GM19023 (cell line): ENCODE measurements around the gene MDH1.
"Not testable (repeated sequence)": the region's sequence is repeated elsewhere in the genome, so short reads cannot be mapped to it uniquely, and the experiment has no call there.

Experiments
- ATAC-seq: cut with Tn5 transposase; IDR thresholded peaks from one replicate; pipeline ENCODE4 v1.9.1; 2021; ENCODE audit warnings: mild to moderate bottlenecking, moderate library complexity; ENCODE audit not compliant: unreplicated experiment

Gene MDH1

GRCh38 chr2:63588385-63589147 is at the start of gene MDH1, which contains the start of gene WDPCP:
Gene MDH1 (plus strand): TSS chr2:63588963. CDS start chr2:63589044, 81 bp downstream.
Gene WDPCP (minus strand): TSS chr2:63588477. CDS start chr2:63588271, 206 bp downstream.
- peak; percentile 89 for ATAC-seq

DNA sequence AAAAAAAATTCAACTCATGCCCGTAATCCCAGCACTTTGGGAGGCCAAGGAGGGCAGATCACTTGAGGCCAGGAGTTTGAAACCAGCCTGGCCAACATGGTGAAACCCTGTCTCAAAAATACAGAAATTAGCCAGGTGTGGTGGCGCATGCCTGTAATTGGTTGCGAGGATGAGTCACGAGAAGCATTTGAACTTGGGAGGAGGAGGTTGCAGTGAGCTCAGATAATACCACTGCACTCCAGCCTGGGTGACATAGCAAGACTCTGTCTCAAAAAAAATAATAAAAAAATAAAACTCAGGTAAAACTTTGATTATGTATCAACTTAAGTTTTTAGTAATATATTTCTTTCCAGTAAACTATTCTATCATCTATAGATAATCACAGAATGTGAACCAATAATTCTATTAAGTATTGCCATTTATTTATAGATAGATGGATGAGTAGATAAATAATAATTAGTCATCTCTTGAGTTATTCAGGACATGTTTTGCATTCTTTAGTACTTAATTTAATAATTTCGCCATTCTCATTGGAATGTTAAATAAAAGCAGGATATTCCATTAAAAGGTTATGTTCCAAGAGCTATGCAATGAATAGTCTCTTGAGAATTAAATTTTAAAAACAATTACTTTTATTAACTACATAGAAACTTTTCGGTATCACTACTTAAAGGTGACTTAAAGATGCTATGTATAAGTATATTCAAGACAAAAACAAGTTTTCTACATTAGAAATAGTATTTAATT is 49.2 kb upstream of the MDH1 start:
- ATAC-seq: no peak

GRCh38 chr2:63544017-63544627 is 44.6 kb upstream of the MDH1 start:
- ATAC-seq: no peak

- ATAC-seq: no peak
Measured at GRCh38 chr2:63545023-63545422, 43.7 kb upstream of the MDH1 start.

GRCh38 chr2:63553049-63553448 is 35.7 kb upstream of the MDH1 start:
- no peak for ATAC-seq

DNA sequence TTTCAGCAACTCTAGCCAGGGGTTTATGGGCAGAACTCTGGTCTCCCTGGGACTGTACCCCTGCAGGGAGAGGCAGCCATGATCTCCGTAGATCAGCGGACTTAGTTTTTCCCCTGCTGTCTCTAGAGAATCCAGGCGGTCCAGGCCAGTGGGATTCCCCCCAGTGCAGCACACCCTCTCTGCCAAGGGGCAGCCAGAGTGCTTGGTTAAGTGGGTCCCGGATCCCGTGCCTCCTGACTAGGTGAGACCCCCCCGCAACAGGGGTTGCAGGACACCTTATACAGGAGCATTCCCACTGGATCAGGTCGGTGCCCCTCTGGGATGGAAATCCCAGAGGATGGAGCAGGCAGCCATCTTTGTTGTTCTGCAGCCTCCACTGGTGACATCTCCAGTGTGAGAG is 33.5 kb upstream of the MDH1 start:
- no peak for ATAC-seq

DNA sequence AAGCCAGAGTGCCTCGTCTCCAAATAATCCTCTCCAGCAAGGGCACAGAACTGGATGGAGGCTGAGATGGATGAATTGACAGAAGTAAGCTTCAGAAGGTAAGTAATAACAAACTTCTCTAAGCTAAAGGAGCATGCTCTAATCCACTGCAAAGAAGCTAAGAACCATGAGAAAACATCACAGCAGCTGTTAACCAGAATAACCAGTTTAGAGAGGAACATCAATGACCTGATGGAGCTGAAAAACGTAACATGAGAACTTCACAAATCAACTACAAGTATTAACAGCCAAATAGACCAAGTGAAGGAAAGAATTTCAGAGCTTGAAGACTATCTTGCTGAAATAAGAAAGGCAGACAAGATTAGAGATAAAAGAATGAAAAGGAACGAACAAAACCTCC is 32.8 kb upstream of the MDH1 start:
- no peak for ATAC-seq

GRCh38 chr2:63557819-63558218 is 30.9 kb upstream of the MDH1 start:
- ATAC-seq: not testable (repeated sequence)

DNA sequence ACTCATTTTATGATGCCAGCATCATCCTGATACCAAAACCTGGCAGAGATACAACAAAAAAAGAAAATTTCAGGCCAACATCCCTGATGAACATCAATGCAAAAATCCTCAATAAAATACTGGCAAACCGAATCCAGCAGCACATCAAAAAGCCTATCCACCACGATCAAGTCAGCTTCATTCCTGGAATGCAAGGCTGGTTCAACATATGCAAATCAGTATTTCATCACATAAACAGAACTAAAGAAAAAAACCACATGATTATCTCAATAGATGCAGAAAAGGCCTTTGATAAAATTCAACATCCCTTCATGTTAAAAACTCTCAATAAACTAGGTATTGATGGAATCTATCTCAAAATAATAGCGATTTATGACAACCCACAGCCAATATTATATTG is 29.8 kb upstream of the MDH1 start:
- not testable (repeated sequence) for ATAC-seq

DNA sequence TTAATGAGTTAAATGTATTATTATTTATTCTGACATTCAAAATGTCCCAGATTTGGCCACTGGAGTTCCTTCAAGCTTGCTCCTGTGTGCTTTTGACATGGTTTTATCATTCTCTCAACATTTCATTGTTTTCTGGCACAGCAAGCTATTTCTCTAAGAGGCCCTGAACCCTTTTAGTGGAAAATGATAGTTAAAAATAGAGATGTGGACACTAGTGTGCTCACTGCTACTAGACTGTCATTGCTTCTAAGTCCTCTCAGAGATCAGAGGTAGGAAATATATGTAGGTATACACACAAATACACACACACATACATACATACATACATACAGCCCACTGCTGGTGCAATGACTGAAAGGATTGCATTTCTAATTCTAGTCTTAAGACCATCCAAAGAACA is 26.0 kb upstream of the MDH1 start:
- no peak for ATAC-seq

DNA sequence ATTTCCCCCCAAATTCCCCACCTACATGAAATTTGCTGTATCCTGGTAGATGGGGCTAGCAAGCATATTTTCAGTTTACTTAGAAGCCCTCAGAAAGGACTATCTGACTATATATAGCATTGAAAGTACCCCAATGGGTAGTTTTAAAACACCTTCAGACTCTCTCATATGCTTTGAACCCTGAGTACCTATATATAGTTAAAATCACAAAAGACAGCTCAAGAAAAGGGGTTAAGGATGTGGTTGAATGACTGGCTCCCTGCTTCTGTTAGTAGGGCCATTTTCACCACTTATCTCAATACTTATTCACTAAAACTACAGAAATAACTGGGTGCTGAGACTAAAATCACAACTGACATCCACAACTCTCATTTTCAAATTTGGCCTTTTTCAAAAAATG is 19.0 kb upstream of the MDH1 start:
- peak; percentile 77 for ATAC-seq

DNA sequence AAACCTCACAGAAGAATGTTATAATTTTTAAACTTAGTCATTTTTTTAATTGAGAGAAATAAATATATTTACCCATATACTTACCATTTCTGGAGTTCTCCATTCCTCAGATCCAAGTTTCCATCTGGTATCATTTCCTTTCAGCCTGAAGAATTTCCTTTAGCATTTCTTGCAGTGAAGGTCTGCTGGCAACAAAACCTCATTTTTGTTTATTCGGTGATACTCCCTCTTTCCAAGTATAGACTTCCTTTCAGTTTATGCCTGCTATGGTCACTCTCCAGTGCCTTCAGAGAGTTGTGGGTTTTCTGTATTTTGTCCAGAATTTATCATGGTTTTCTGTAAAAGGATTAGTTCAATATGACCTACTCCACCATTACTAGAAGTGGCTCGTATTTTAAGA is 17.5 kb upstream of the MDH1 start:
- no peak for ATAC-seq

DNA sequence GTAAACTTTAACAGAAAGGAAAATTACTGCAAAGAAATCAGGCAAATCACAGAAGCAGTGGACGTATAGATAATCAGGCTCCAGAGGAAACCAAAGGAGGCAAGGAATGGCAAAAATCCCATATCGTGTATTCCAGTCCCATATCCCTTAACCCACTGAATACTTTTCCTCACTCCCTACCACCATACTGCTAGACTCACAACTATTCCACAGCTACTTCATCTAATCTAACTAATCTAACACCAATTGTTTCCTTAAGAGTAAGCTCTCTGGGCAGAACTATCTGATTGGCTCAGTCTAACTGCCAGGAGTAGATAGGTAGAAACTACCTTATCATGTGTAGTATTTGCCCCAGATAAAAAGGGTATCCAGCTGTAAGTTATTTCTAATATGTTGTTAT is 16.8 kb upstream of the MDH1 start:
- ATAC-seq: no peak

GRCh38 chr2:63573026-63573425 is 15.7 kb upstream of the MDH1 start:
- ATAC-seq: not testable (repeated sequence)

- not testable (repeated sequence) for ATAC-seq
Measured at GRCh38 chr2:63573726-63574345, 14.9 kb upstream of the MDH1 start.

GRCh38 chr2:63576546-63576945 is 12.2 kb upstream of the MDH1 start:
- no peak for ATAC-seq

DNA sequence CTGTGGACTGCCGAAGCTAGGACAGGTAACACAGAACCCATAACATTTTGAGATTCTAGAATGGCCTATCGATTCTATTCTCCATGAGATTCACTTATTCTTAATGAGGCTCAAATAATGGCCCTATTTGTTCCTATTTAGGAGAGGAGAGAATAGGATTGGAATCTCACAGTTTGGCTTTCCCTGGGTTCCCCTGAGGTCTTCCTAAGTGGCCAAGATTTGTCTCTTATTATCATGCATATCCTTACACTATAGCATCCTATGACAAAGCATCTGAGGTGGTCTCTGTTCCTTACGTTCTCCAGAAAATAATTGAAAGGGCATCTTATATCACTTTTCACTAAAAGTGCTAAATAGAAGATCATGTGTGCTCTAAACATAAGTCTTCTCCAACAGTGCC is 10.0 kb upstream of the MDH1 start:
- ATAC-seq: no peak

DNA sequence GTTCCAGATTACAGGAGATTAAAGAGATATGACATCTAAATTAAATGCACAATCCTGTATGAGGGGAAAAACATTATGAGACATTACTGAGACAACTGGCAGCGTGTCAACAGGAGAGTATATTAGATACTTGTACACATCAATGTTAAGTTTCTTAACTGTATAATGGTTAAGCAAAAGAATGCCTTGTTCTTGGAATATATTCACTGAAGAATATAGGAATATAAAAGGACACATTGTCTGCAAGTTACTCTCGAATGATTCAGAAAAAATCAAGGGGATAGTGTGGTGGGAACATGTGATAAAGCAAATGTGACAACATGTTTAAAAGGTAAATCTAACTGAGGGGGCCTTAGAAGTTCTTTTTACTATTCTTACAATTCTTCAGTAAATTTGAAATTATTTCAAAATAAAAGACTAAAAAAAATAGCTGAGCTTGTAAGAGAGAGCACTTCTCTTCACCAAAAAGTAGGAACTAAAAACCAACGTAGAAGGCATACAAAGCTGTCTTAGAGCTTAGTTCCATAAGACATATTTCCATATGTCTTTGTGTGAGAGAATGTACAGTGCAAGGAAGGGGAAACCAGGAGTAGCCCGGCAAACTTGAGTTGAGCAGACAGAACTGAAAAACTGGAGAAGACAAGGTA is 8.0 kb upstream of the MDH1 start:
- no peak for ATAC-seq

GRCh38 chr2:63581298-63581961 is 7.3 kb upstream of the MDH1 start:
- ATAC-seq: no peak

- ATAC-seq: no peak
Measured at GRCh38 chr2:63582873-63583272, 5.9 kb upstream of the MDH1 start.
